ENCODE measurements around the gene USP12.

GRCh38 chr13:27036236-27036981 lies 135.2 kb downstream of the USP12 start:
- TF ChIP-seq CTCF (IDR thresholded peaks at IDR 0.05) (no peak), POLR2A (IDR thresholded peaks at IDR 0.05) (no peak)

Data from thyroid gland (tissue), 4 donors.